GM21529 (cell line): ENCODE data around the gene EXOC6B.
"Not testable (repeated sequence)": the region's sequence is repeated elsewhere in the genome, so short reads cannot be mapped to it uniquely, and the experiment has no call there.

Source experiments
- ATAC-seq: cut with Tn5 transposase; IDR thresholded peaks from one replicate; pipeline ENCODE4 v1.9.1; 2021; ENCODE audit not compliant: unreplicated experiment

EXOC6B gene

GRCh38 chr2:72483346-72483745 lies 342.5 kb downstream of the EXOC6B start:
- no peak for ATAC-seq

- no peak for ATAC-seq
Observed at GRCh38 chr2:72475246-72475645, 350.6 kb downstream of the EXOC6B start.

DNA sequence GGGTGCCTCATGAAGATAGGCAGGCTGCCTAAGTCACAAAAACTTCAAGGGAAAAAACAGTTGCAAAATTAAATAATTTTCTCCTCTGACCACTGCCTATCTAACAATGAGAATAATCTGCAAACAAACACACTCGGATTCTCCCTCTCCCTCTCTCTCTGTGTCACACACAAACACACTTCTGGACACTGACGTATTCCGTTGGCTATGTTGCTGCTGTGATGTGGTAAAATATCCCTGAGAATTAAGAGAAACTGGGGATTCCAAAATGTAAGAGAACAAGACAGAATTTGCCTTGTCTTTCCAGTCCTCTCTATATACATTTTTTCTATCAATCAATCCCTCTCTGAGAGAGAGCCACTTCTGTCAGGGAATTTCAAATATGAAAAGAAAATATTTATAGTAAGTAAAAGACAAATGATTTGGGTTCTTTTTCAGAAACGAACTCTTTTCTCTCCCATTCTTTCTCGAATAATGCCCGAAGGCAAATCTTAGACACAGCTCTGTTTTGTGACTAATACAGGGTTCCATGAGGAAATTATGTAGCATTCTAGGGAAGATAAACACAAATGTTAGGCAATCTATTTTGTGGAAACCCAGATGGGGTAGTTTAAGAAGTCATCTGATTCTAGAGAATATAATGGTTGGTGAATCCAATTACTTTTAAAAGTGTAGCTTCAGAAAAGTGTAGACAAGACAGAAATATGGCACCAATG lies 367.9 kb downstream of the EXOC6B start:
- no peak for ATAC-seq

GRCh38 chr2:72454189-72454588 lies 371.6 kb downstream of the EXOC6B start:
- no peak for ATAC-seq

GRCh38 chr2:72442270-72442669 lies 383.6 kb downstream of the EXOC6B start:
- no peak for ATAC-seq

DNA sequence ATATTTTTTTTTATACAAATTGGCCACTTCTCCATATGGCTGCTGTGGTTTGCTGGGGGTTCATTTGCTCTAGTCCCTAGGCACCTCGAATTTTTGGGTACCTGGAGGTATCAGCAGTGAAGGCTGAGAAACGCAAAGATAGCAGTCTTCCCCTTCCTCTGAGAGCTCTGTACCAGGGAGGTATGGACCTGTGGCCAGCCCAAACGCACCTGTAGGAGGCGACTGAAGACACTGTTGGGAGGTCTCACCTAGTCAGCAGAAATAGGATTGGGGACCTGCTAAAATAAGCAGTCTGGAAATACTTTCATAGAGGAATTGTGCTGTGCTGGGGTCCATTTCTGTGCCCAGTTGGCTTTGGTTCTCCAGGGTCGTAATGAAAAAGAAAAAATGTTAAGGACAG lies 385.9 kb downstream of the EXOC6B start:
- ATAC-seq: no peak

DNA sequence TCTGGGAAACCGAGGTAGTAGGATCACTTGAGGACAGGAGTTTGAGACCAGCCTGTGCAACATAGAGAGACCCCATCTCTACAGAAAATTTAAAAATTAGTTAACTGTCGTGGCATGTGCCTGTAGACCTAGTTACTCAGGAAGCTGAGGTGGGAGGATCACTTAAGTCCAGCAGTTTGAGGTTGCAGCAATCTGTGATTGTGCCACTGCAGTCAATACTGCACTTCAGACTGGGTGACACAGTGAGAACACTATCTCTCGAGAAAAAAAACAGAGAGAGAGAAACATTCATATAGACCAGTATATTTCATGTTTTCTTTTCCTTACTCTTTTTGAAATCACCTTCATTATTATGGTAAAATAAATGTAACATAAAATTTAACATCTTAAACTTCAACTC lies 387.5 kb downstream of the EXOC6B start:
- ATAC-seq: no peak

DNA sequence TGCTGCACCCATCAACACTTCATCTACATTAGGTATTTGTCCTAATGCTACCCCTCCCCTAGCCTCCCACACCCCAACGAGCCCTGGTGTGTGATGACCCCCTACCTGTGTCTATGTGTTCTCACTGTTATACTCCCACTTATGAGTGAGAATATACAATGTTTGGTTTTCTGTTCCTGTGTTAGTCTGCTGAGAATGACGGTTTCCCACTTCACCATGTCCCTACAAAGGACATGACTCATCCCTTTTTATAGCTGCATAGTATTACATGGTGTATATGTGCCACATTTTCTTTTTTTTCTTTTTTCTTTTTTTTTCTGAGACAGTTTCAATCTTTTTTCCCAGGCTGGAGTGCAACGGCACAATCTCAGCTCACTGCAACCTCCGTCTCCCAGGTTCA lies 394.1 kb downstream of the EXOC6B start:
- no peak for ATAC-seq

GRCh38 chr2:72427022-72427861 lies 398.6 kb downstream of the EXOC6B start:
- no peak for ATAC-seq

GRCh38 chr2:72425996-72426395 lies 399.8 kb downstream of the EXOC6B start:
- no peak for ATAC-seq

GRCh38 chr2:72423756-72424155 lies 402.1 kb downstream of the EXOC6B start:
- no peak for ATAC-seq

GRCh38 chr2:72421771-72422379 lies 404.0 kb downstream of the EXOC6B start:
- ATAC-seq: not testable (repeated sequence)

DNA sequence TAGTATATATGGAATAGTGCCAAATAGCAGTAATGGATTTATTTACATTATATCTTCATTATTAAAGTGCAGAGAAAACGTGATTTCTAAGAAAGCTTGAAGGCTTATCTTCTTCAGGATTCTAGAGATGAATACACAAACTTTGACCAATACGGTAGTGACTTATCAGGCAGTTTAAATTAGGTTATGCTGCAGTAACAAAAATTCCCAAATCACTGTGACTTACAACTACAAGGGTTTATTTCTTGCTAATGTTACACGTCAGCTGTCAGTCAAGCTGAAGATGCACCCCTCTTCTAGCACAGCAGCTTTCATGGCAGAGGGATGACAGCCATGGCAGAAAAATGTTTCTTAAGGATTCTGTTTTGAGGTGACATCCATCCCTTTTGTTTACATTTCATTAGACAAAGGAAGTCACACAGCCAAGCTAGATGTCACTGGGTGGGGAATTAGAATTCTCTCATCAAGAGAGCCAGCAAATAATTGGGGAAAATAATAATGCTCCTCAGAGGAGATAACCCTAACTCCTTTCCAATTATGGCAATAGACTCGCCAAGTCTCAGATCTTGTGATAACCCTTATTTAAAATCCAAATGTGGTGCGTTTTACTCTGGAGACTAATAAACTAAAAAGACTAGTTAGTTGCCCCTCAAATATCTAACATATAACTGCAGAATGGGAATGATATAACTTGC lies 409.9 kb downstream of the EXOC6B start:
- no peak for ATAC-seq

DNA sequence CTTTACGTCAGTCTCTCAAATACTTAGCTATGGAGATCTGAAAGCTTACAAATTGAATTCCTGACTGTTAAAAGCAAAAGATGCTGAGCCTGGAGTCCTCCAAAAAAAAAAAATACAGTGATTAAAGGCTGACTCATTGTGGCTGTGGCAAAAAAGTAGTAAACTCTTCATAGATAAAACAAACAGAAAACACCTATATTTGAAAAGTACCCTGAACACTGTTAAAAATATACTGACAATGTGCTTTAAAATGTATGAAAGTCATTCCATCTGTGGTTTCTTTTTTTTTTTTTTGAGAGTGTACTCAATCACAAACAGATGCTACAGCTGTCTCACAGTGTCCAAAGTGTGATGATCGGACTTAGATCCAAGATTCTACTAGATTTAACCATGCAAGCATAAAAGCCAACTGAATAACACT lies 410.6 kb downstream of the EXOC6B start:
- no peak for ATAC-seq

DNA sequence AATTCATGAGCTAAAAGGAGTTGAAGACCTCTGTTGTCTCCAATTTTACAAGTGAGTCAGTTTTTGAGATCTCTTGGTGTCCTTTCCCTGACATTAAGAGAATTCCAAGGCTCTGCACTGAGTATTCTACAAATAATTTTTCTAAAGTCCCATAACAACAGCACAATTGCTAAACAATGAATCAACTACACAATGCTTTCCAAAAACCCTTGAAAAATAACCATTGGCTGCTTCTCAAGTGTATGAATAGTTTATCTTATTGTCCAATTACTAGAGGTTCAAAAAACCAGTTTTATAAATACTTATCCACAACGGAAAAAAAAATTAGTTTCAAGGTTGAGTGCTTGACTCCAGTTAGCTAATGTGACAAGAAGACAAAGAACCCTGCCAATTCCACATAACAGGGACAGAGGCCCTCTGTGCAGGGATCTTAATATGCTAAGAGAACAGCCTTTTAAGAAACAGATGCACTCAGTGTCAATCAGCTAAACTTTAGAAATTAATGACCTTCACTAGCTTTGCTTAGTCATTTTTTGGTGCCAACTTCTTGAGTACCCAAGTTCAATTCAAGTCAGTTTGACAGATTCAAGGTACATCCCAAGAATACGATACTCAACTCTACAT lies 411.6 kb downstream of the EXOC6B start:
- no peak for ATAC-seq

- no peak for ATAC-seq
Observed at GRCh38 chr2:72413716-72414115, 412.1 kb downstream of the EXOC6B start.

DNA sequence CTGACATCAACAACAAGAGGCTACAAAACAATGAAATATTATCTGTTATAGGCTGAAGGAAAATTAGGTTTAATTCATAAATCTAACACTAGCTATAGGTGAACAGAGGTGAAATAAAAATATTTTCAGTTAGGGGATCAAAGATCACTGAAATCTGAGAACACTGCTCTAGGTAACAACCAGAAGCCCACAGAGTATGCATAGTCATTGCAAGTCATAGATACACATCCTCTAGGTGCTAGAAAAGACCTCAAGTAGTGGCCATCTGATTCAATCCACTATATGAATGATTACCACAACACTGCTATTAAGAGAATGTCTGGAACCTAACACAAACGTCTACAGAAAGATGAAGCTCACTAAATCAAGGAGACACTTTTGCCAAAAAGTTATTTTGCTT lies 413.6 kb downstream of the EXOC6B start:
- no peak for ATAC-seq

DNA sequence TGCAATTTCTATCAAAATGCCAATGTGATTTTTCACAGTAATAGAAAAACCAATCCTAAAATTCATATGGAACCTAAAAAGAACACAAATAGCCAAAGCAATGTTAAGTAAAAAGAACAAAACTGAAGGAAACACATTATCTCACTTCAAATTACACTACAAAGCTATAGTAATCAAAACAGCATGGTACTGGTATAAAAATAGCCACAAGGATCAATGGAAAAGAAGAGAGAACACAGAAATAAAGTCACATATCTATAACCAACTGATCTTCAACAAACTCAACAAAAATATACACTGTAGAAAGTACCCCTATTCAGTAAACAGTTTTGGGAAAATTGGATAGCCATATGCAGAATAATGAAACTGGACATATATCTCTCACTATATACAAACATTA lies 426.0 kb downstream of the EXOC6B start:
- no peak for ATAC-seq

GRCh38 chr2:72395096-72395495 lies 430.7 kb downstream of the EXOC6B start:
- no peak for ATAC-seq

DNA sequence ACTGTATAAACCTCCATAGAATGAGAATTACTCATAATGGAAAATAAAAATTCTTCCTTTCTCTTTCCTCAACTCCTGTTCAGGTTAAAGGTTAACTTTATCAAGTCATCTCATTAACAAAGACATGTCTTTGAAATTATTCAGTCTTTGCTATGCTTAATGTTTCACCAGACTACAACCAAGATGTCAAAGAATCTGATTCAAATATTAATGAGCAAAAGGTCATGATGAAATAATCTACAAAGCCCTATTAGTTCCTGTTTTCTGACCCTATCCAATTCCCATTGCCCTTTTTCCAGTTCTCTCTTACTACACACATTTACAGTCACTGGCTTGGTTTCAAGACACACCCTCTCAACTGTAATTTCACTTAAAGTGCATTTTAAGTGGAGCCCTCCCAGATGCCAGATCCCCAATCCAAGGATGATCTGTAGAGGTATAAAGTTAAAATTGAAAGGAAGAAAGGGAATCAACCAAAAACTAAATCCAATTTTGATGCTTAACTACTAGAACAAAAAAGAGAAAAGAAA lies 431.2 kb downstream of the EXOC6B start:
- no peak for ATAC-seq

- ATAC-seq: no peak
Observed at GRCh38 chr2:72389447-72389846, 436.4 kb downstream of the EXOC6B start.
